ENCODE data around the gene CLIC5.

CLIC5 gene

DNA sequence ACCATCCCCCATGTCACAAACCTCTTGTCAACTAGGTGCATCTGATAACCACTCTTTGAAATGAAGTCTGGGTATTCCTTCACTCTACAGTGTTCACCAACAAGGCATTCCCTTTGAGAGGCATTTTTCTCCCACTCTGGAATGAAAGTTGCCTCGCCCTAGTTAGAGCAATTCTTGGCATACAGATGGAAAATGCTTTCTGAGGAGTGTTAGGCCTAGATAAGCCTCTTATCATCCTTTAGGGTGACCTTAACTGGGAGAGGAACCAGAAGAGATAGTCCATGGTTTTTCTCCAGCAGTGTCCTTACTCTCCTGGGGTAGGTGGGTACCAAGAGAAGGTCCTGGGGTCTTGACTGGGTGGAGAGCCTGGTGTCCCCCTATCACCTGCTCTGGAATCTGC, 14.8 kb downstream of the CLIC5 start:
- in situ Hi-C loops (cut with MboI; ENCODE audit: low sequenced_read_pairs): no loop called here

DNA sequence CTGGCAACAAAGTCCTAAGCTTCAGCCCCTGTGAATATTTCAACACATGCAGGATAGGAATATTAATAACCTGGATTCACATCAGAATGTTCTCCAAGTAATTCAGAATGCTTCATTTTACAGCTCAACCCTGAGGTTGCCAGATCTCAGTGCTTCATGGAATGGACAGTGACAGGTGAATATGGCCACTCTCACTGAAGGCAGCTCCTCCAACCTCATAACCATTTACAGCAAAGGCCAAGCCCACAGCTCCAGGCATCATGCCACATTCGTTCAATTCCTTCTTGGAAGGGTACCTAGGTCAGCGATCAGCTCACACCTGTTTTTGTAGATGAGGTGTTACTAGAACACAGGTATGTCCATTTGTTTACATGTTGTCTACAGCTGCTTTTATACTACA, 17.1 kb downstream of the CLIC5 start:
- in situ Hi-C loops (cut with MboI; ENCODE audit: low sequenced_read_pairs): no loop called here

DNA sequence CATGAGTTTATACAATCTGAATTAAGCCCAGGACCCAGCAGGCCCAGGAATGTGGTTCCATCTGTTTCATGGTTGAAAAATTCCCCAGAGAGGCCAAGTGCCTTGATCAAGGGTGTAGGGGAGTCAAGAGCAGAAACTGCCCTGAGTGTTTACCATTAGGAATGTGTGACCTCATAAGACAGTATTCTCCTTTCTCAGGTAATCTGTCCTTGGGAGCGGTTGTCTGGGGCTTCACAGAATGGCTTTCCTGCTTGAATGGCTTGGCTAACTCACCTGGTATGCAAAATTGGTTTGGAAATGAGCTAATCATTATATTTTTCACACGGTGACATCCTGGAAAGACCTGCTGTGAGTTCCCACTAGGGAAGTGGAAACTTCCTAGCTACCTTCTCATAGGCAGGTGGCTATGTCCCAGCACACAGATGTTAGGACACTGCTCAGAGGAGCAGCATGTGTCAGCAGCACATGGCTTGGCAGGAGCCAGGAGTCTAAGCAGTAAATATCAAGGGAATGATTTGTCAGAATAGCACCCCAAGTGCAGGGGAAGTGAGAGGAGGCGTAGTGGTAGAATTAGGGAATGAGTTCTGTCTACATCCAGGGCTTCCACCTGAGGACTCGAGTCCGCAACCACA, 17.7 kb downstream of the CLIC5 start:
- in situ Hi-C loops (cut with MboI; ENCODE audit: low sequenced_read_pairs): no loop called here

DNA sequence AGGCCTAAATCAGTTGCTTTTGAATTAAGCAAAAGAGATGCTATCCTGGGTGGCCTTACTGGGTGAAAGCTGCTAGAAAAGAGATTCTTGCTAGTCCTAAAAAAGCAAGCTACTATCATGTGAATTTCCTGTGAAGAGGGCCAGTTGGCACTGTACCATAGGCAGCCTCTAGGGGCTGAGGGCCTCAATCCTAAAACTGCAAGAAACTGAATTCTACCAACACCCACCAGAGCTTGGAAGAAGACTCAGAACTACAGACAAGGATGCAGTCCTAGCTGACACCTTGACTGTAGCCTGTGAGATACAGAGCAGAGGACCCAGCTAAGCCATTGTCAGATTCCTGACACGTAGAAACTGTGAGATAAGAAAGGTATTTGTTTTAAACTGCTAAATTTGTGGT, 24.5 kb downstream of the CLIC5 start:
- in situ Hi-C loops (cut with MboI; ENCODE audit: low sequenced_read_pairs): no loop called here

DNA sequence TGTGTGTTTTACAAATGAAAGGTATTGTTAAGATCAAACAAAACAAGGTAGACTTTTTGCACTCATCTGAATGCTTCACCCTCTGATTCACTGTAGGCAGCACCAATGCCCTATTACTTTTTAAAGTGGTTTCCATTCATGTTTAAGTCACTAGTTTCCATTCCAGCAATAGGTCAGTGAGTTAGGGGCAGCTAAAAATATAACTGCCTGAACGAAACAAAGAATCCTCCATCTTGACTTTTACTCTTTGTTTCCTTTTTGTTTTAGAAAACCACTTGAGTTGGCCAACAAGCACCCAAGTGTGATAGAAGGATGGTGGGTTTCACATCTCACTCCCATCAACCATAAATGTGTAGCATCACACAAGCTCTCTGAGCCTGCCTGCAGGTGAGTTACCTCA, 25.5 kb downstream of the CLIC5 start:
- in situ Hi-C loops (cut with MboI; ENCODE audit: low sequenced_read_pairs): no loop called here

DNA sequence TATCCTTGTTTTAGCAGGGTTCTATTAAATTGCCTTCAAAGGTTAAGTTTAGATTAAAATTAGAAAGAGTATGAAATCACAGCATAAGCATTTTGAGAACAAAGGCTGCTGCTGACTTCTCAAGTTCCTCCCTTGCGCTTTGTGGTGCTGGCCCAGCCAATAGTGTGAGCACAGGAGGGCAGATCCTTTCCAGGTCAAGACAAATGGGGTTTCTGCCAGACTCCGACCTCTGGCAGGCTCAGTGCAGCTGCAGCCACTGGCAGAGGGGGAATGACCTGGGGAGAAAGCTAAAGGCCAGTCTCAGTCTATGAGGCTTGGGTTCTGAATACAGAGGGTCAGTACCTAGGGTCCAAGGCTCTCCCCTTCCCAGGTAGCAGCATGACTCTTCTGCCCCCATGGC, 27.0 kb downstream of the CLIC5 start:
- in situ Hi-C loops (cut with MboI; ENCODE audit: low sequenced_read_pairs): no loop called here

DNA sequence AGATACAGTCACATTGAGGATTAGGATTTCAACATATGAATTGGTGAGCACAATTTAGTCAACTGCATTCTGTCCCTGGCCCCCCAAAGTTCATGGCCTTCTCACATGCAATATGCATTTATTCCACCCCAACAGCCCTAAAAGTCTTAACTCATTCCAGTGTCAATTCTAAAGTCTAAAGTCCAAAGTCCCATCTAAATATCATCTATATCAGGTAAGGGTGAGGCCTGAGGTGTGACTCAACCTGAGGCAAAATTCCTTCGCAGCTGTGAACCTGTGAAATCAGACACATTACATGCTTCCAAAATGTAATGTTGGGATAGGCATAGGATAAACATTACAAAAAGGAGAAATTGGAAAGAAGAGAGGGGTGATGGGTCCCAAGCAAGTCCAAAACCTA, 27.8 kb downstream of the CLIC5 start:
- in situ Hi-C loops (cut with MboI; ENCODE audit: low sequenced_read_pairs): no loop called here

DNA sequence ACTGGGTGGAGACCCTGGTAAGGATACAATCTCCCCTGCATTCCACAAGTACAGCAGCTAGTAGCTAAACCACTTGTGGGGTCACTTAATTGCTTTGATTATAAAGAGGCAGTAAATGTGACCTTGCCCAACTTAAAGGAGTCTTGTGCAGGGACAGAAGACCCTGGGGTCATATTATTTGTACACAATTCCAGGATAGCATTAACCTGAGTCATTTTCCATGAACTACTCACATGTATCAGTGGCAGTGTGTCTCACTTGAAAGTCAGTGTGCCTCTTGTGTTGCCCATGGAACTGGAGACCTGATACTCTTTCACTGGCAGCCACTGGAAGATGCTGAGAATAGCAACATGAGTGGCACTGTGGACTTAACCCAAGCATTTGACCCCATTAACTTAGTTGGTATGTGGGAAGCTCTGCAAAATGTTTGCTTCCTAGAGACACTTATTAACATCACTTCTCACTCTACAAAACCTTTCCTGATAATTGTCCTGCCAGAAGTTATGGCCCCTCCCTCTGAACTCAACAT, 28.9 kb downstream of the CLIC5 start:
- in situ Hi-C loops (cut with MboI; ENCODE audit: low sequenced_read_pairs): no loop called here

DNA sequence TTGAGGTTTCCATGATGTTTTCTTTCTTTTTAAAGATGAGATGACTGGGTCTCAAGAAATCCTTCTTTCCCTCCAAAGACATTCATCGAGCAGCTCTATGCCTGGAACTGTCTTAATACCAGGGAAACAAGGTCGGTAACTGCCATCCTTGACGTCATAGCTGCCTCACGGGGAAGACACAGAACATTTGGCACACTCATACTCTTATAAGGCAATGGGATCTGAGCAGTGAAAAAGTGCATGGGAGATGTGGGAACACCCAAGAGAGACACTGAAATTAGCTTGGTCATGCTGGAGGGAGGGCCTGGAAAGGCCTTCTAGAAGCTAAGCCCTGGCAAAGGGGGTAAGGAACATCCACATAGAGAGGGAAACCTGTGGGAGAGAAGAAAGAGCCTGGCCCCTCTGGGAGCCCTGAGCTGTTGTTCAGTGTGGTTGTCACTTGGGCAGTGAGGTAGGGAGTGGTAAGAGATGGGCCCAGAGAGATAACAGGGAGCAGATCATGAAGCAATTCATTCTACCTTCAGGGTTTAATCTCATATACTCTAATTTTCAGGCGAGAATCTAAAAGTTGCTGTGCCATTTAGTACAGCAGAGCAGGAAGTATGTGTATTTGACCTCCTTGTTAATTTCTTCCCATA, 30.8 kb downstream of the CLIC5 start:
- in situ Hi-C loops (cut with MboI; ENCODE audit: low sequenced_read_pairs): no loop called here

DNA sequence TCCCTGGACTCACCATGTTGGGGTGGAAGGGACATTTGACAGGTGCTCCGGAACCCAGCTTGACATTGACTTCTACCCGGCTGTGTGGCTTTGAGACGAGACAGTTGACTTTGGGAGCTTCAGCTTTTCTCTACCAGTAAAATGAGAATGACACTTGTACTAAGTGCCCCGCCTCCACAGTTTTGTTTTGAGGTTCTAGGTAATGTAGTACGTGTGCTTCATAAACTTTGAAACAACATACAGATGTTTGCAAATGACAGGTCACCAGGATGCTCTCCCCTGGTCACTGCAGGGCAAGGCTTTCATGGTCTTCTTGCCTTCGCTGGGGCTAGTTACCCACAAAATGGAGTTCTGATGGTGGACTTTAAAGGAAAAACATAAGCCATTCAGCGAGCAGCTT, 31.3 kb downstream of the CLIC5 start:
- in situ Hi-C loops (cut with MboI; ENCODE audit: low sequenced_read_pairs): no loop called here

DNA sequence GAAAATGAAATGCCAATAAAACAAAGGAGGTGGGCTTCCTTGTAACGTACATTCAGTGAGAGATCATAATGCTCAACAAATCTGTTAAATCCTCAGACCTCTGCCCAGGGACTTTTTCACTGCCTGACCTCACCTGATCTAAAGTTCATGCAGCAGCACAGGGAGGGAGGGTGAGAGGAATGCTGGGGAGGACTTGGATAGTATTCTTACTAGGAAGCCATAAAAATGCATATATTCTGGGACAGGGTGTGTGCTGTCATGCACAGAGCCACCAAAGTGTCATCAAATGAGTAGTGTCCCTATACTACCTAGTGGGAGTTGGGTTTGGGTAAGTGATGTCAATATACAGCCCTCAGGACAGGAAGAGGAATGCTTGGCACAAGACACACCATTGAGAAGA, 32.6 kb downstream of the CLIC5 start:
- in situ Hi-C loops (cut with MboI; ENCODE audit: low sequenced_read_pairs): no loop called here

DNA sequence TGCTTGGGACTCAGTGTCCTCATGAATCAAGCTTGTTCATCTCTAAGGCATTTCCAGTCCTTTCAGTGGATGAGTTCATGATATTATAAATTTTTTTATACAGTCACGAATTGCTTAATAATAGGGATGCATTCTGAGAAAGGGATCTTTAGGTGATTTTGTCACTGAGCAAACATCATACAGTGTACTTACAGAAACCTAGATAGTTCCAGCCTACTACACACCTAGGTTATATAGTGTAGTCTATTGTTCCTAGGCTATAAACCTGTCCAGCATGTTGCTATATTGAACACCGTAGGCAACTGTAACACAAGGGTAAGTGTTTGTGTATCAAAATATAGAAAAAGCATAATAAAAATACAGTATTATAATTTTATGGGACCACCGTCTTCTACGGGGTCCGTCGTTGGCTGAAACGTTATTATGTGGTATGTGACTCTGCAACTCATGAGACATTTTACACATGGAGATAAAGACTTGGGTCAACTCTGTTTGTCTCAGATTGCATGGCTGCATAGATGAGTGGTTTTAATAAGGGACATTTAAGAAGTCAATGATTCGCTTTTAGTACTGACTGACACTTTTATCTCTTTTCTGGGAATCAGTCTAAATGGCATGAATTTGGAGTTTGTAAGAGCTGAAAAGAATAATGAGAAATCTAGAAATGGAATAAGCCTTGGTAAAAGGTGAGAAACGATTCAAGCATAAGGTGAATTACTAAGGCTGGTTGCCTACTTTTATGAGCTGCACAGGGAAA, 33.2 kb downstream of the CLIC5 start:
- in situ Hi-C loops (cut with MboI; ENCODE audit: low sequenced_read_pairs): no loop called here

DNA sequence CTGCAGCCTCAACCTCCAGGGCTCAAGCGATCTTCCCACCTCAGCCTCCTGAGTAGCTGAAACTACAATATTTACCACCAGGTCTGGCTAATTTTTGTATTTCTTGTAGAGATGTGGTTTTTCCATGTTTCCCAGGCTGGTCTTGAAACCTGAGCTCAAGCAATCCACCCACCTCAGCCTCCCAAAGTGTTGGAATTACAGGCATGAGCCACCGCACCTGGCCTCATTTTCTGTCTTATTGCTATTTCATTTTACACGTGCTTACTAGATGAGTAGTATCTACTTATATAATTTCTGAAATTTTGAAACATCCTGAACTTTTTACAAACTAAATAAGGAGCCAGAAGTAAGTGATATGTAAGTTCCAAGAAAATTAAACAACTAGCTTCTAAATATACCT, 34.6 kb downstream of the CLIC5 start:
- in situ Hi-C loops (cut with MboI; ENCODE audit: low sequenced_read_pairs): no loop called here

DNA sequence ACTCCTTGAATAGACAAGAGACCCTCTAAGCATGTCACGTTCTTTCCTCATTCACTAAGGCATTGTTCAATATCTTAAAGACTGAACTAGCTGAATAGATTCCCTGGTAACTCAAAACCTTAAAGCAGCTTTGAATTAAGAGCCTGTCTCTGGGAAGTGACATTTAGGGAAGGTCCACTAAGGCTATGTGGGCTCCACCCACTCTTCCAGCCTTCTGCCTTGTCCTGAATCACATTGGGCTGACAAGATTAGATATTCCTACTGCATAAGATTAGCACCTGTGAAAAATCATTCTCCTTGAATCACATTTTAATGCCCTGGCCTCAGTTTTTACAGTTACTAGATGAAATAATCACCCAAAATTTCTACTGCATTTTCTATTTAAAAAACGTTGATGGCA, 36.3 kb downstream of the CLIC5 start:
- in situ Hi-C loops (cut with MboI; ENCODE audit: low sequenced_read_pairs): no loop called here

DNA sequence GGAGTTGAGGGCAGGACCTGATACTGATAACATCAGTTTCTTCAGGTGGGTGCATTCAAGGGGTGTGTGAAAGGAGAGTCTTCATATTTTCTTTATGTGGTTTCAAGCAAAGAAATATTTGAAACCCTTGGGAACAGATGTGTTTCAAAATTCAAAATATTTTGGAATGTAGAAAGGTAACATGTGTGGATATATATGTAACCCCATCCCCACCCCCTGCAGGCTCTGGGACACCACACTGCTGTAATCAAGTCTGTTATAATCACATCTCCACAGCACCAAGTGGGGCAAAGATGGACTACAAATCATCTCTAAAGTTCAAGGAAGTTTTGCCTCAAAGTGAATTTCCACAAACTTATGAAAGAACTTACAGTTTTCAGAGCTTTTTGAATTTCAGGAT, 41.1 kb downstream of the CLIC5 start:
- in situ Hi-C loops (cut with MboI; ENCODE audit: low sequenced_read_pairs): no loop called here

DNA sequence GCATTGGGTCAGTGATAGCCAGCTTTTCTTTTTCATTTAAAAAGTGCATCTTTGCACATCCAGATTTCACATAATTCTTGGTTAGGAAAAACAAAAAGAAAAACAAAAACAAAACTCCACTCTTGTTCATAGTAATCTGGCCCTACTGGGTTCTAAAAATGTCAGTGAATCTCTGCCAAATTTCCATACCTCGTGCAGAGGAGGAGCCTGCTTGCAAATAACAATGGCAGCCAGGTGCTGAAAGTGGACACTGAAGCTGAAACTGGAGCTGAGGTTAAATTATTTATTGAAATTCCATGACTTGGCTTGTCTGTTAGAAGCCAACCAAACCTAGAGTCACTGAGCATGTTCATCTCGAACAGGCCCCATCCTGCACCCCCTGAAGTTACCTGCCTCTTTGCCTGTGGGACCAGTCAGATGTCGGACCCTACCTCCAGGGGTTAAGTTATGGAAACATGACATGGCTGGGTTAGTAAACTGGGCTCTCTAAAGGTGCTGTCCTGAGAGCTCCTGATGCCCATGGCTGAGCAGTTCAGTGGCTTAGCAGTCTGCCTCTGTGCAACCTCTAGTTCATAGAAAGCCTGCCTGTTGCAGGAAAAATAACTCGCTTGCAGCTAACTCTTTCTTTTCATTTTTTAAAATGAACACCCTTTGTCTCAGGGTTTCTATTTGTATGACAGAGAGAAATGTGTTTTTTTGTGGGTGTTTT, 42.7 kb downstream of the CLIC5 start:
- in situ Hi-C loops (cut with MboI; ENCODE audit: low sequenced_read_pairs): no loop called here

DNA sequence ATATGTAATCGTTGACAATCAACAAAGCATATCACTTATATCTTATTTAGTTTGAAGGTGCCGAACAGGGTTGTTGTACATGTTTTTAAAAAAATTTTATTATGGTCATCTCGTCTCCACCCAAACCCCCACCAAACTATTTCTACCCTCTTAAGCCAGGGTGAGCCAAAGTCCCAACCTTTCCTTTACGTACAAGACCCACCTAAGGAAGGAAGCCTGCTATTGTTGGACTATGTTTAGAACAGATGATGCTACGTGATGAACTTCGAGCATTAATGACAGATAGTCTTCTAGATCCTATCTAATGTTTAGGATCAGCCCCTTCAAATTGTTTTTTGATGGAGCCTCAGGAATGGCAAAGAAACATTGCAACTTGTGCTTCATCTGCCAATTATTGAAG, 44.4 kb downstream of the CLIC5 start:
- in situ Hi-C loops (cut with MboI; ENCODE audit: low sequenced_read_pairs): no loop called here

DNA sequence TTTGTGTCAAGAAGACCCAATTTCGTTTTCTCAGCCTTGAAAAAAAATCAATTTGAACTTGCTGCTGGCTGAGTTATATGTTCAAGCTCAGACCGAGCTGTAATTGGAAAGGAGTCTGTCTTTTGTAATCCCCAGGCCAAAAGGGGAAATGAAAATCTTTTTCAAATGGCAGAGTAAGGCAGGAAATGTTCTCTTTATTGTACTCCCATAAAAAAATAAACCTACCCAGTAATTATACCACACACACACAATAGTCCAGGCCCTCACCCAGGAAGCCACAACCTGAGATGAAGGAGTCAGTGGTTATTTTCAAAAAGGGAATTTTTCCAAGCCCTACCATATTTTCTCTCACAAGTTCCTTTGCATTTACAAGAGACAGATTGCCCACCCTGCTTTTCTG, 45.3 kb downstream of the CLIC5 start:
- in situ Hi-C loops (cut with MboI; ENCODE audit: low sequenced_read_pairs): no loop called here

DNA sequence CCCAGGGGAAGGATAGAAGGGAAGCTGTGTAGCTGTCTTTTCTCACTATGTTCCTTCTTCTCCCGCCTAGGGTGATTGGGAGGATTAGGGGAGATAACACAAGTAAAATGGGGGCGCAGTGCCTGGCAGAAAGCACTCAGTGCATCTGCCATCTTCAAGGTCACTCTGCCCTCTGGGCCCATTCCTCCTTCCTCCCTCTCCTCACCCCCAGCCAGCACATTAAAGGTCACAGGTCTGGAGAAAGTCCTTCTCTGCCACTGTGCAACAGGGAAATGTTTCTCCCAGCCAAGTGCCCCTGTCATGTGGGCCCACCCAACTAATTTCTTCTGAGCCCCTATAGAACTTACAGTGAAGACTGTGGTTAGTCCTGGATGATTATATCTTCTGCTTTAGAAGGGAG, 45.8 kb downstream of the CLIC5 start:
- in situ Hi-C loops (cut with MboI; ENCODE audit: low sequenced_read_pairs): no loop called here

DNA sequence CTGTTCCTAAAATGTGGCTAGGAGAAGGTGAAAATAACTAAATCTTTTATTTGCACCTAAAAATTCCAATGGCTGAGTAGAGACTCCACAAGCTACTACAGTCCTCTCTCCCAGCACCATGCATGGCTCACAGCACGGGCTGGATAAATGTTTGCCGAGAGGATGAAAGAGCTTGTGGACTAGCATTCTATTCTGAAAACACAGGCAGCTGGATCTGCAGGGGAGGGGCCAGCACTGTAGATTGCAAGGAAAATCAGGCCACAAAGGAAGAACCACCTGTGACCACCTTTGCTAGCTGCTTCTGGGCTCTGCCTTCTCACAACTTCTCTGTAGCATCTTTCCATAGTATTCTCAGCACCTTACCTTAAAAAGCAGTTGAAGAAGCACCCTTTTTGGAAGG, 46.6 kb downstream of the CLIC5 start:
- in situ Hi-C loops (cut with MboI; ENCODE audit: low sequenced_read_pairs): no loop called here

DNA sequence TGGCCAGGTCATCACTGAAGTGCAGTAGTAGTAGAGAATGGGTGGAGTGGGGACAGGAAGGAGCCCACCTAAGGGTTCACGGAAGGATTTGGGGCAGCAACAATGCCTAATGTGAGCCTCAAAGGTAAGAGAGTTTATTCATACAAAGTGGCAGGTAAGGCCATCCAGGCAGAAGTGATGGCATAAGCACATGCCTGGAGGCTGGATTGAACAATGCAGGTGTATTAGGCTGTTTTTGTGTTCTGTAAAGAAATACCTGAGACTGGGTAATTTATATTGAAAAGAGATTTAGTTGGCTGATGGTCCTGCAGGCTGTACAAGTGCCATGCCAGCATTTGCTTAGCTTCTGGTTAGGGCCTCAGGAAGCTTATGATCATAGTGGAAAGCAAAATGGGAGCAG, 48.3 kb downstream of the CLIC5 start:
- in situ Hi-C loops (cut with MboI; ENCODE audit: low sequenced_read_pairs): no loop called here

DNA sequence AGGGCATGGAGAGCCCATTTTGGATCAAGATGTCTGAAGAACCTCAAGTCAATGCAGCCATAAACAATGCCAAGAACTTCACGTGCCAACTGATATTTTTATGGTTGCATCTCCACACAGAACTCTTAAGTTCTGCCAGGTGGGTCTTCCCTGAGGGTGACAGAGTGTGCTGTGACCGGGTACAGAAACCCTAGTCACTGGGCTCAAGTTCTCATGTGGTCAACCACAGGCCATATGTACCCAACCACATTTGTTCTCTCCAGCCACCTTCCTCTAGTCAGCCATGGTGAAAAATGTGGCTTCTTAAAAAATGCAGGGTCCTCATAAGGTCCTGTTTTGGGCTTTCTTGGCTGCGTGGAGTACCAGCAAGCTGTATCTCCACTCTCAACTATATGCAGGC, 48.9 kb downstream of the CLIC5 start:
- in situ Hi-C loops (cut with MboI; ENCODE audit: low sequenced_read_pairs): no loop called here

Data from HL-60/S4 treated with phorbol 12-myristate 13-acetate at 8.2 ng/mL for 4 days and 3 days (cell line).